Measurements from ENCODE around the gene THRAP3. TPM values are rescaled to one million over a fixed set of nuclear protein-coding genes. Genes with fewer than 3 reads are reported as not detected.

Gene THRAP3
- total RNA-seq, 2 donors from 2014 or later, result 145 to 165 TPM

GRCh38 chr1:36307601-36308330 is 83.5 kb downstream of the THRAP3 start:
- H3K36me3 Mint-ChIP-seq (ENCODE audit: low read depth), result peaks cover 44% of the 10 kb centered on the region
- 87 to 90% methylated on average over 8 to 9 of the region's 10 CpGs for WGBS, 2 experiments (ENCODE audit: insufficient coverage in 1 of 2, insufficient read length in 1 of 2)

GRCh38 chr1:36309397-36309796 is 85.2 kb downstream of the THRAP3 start:
- Mint-ChIP-seq H3K27ac (no peak overlapping the region), H3K4me1 (peaks cover 4% of the 10 kb centered on the region), H3K27me3 (ENCODE audit: insufficient read depth) (peaks cover 2% of the 10 kb centered on the region), H3K36me3 (ENCODE audit: low read depth) (peaks cover 37% of the 10 kb centered on the region), H3K9me3 (no peaks in the 10 kb centered on the region), H3K4me3 (no peak overlapping the region)
- Histone ChIP-seq H3K4me3 (ENCODE audit: low read length) (no peak overlapping the region), H3K27me3 (ENCODE audit: control insufficient read depth, insufficient read depth, low read length, poor library complexity, severe bottlenecking) (no peaks in the 10 kb centered on the region), H3K9me3 (ENCODE audit: control insufficient read depth, low read length) (no peaks in the 10 kb centered on the region), H3K27ac (ENCODE audit: low read depth, low read length) (no peak overlapping the region), H3K36me3 (ENCODE audit: control insufficient read depth, insufficient read depth, low read length) (peaks cover 21% of the 10 kb centered on the region), H3K4me1 (ENCODE audit: control insufficient read depth, insufficient read depth, low read length) (peaks cover 5% of the 10 kb centered on the region), H3K9ac (ENCODE audit: extremely low read depth, low read length, poor library complexity, severe bottlenecking) (no peak overlapping the region)
- TF ChIP-seq CTCF (conservative IDR thresholded peaks at IDR 0.05), result no peak
- DNase-seq, result no peak
- 91 to 96% methylated on average over 6 to 7 of the region's 7 CpGs for WGBS, 2 experiments (ENCODE audit: insufficient coverage in 1 of 2, insufficient read length in 1 of 2)

More at GRCh38 chr1:36307601-36308330, 83.5 kb downstream of the THRAP3 start:
- peaks cover 2% of the 10 kb centered on the region for H3K27me3 Mint-ChIP-seq (ENCODE audit: insufficient read depth)
- Histone ChIP-seq H3K4me3 (ENCODE audit: low read length) (peak overlapping the region; percentile 89), H3K9me3 (ENCODE audit: control insufficient read depth, low read length) (no peaks in the 10 kb centered on the region), H3K4me1 (ENCODE audit: control insufficient read depth, insufficient read depth, low read length) (peaks cover 5% of the 10 kb centered on the region), H3K27me3 (ENCODE audit: control insufficient read depth, insufficient read depth, low read length, poor library complexity, severe bottlenecking) (no peaks in the 10 kb centered on the region), H3K27ac (ENCODE audit: low read depth, low read length) (no peak overlapping the region), H3K36me3 (ENCODE audit: control insufficient read depth, insufficient read depth, low read length) (peaks cover 34% of the 10 kb centered on the region), H3K9ac (ENCODE audit: extremely low read depth, low read length, poor library complexity, severe bottlenecking) (peak overlapping the region; percentile 41)
- no peak for TF ChIP-seq CTCF (conservative IDR thresholded peaks at IDR 0.05)
- no peak for DNase-seq
- H3K27ac Mint-ChIP-seq, result no peak overlapping the region
- H3K4me3 Mint-ChIP-seq, result peak overlapping the region; percentile 71
- no peaks in the 10 kb centered on the region for H3K9me3 Mint-ChIP-seq
- peaks cover 4% of the 10 kb centered on the region for H3K4me1 Mint-ChIP-seq

- H3K9me3 ChIP-seq (ENCODE audit: control insufficient read depth, low read length), result no peaks in the 10 kb centered on the region
- Mint-ChIP-seq H3K27ac (peak overlapping the region; percentile 71), H3K4me1 (peaks cover 9% of the 10 kb centered on the region), H3K9me3 (no peaks in the 10 kb centered on the region), H3K4me3 (peak overlapping the region; percentile 60), H3K27me3 (ENCODE audit: insufficient read depth) (peaks cover 37% of the 10 kb centered on the region), H3K36me3 (ENCODE audit: low read depth) (peaks cover 13% of the 10 kb centered on the region)
- peaks cover 10% of the 10 kb centered on the region for H3K27me3 ChIP-seq (ENCODE audit: control insufficient read depth, insufficient read depth, low read length, poor library complexity, severe bottlenecking)
- H3K9ac ChIP-seq (ENCODE audit: extremely low read depth, low read length, poor library complexity, severe bottlenecking), result no peak overlapping the region
- 74 to 83% methylated on average over 15 to 16 of the region's 16 CpGs for WGBS, 2 experiments (ENCODE audit: insufficient coverage in 1 of 2, insufficient read length in 1 of 2)
- H3K4me3 ChIP-seq (ENCODE audit: low read length), result no peak overlapping the region
- peaks cover 3% of the 10 kb centered on the region for H3K4me1 ChIP-seq (ENCODE audit: control insufficient read depth, insufficient read depth, low read length)
- H3K27ac ChIP-seq (ENCODE audit: low read depth, low read length), result no peak overlapping the region
- H3K36me3 ChIP-seq (ENCODE audit: control insufficient read depth, insufficient read depth, low read length), result no peaks in the 10 kb centered on the region
- no peak for DNase-seq
- TF ChIP-seq CTCF (conservative IDR thresholded peaks at IDR 0.05), result no peak
Measured at GRCh38 chr1:36320291-36320761, 96.1 kb downstream of the THRAP3 start.
